Trophoblast cell (in vitro differentiated cells and primary cell): ENCODE results near the gene CEACAM1.
"Not testable (repeated sequence)": the region's sequence is repeated elsewhere in the genome, so short reads cannot be mapped to it uniquely, and the experiment has no call there.

Experiments used
- DNase-seq, 2 donors: peaks; one replicate each; pipeline ENCODE4 v3.0.0-alpha.2; 2016
- H2AFZ ChIP-seq: 2 replicates; pipeline ENCODE4 v1.6.1; 2013; ENCODE audit warnings: low read length, moderate library complexity, mild to moderate bottlenecking; ENCODE audit not compliant: insufficient read depth, poor library complexity
- H2AK5ac ChIP-seq: 2 replicates; pipeline ENCODE4 v1.6.1; 2013; ENCODE audit warnings: mild to moderate bottlenecking, low read length
- H2BK120ac ChIP-seq: 2 replicates; pipeline ENCODE4 v1.6.1; 2013; ENCODE audit warnings: low read length, mild to moderate bottlenecking, moderate library complexity; ENCODE audit not compliant: insufficient read depth, poor library complexity
- H2BK12ac ChIP-seq: 2 replicates; pipeline ENCODE4 v1.6.1; 2013; ENCODE audit warnings: mild to moderate bottlenecking, low read length, moderate library complexity
- H2BK5ac ChIP-seq: 2 replicates; pipeline ENCODE4 v1.6.1; 2013; ENCODE audit warnings: low read length, low read depth, moderate library complexity, mild to moderate bottlenecking; ENCODE audit not compliant: poor library complexity
- H3K14ac ChIP-seq: 2 replicates; pipeline ENCODE4 v1.6.1; 2013; ENCODE audit warnings: mild to moderate bottlenecking, low read length
- H3K18ac ChIP-seq: 2 replicates; pipeline ENCODE4 v1.6.1; 2013; ENCODE audit warnings: mild to moderate bottlenecking, low read length
- H3K23ac ChIP-seq: 2 replicates; pipeline ENCODE4 v1.6.1; 2013; ENCODE audit warnings: low read length
- H3K27ac ChIP-seq: 2 replicates; pipeline ENCODE4 v1.5.1; 2013; ENCODE audit warnings: low read depth, mild to moderate bottlenecking, inconsistent platforms, low read length, moderate library complexity
- H3K27me3 ChIP-seq: 2 replicates; pipeline ENCODE4 v1.6.1; 2013; ENCODE audit warnings: inconsistent platforms, mild to moderate bottlenecking, low read length, moderate library complexity; ENCODE audit not compliant: insufficient read depth
- H3K36me3 ChIP-seq, 2 experiments: 1 replicate in 1 of 2; 2 replicates in 1 of 2; pipeline ENCODE4 v1.6.1; 2013; ENCODE audit warnings: low read length in 2 of 2, mild to moderate bottlenecking in 2 of 2, moderate library complexity in 1 of 2; ENCODE audit not compliant: insufficient read depth in 2 of 2, control insufficient read depth in 1 of 2
- H3K4ac ChIP-seq: 2 replicates; pipeline ENCODE4 v1.6.1; 2013; ENCODE audit warnings: low read depth, mild to moderate bottlenecking, low read length, moderate library complexity
- H3K4me1 ChIP-seq, 2 experiments: 1 replicate in 1 of 2; 2 replicates in 1 of 2; pipeline ENCODE4 v1.6.1; 2013; ENCODE audit warnings: low read length in 2 of 2, mild to moderate bottlenecking in 2 of 2, moderate library complexity in 1 of 2; ENCODE audit not compliant: insufficient read depth in 2 of 2, control insufficient read depth in 1 of 2
- H3K4me2 ChIP-seq: 2 replicates; pipeline ENCODE4 v1.6.1; 2013; ENCODE audit warnings: inconsistent platforms, mild to moderate bottlenecking, low read length, moderate library complexity
- H3K4me3 ChIP-seq: 2 replicates; pipeline ENCODE4 v1.5.1; 2013; ENCODE audit warnings: mild to moderate bottlenecking, low read depth, low read length, inconsistent platforms
- H3K79me1 ChIP-seq: one replicate; pipeline ENCODE4 v1.6.1; 2013; ENCODE audit warnings: low read length
- H3K79me2 ChIP-seq: 2 replicates; pipeline ENCODE4 v1.6.1; 2013; ENCODE audit warnings: low read length, mild to moderate bottlenecking; ENCODE audit not compliant: control insufficient read depth, insufficient read depth, poor library complexity
- H3K9ac ChIP-seq: 2 replicates; pipeline ENCODE4 v1.6.1; 2013; ENCODE audit warnings: mild to moderate bottlenecking, low read length
- H3K9me3 ChIP-seq: 2 replicates; pipeline ENCODE4 v1.6.1; 2013; ENCODE audit warnings: low read depth, mild to moderate bottlenecking, control low read depth, inconsistent platforms, low read length; ENCODE audit not compliant: insufficient read depth
- H4K12ac ChIP-seq: 2 replicates; pipeline ENCODE4 v1.6.1; 2013; ENCODE audit warnings: low read depth, mild to moderate bottlenecking, low read length, moderate library complexity
- H4K8ac ChIP-seq: 2 replicates; pipeline ENCODE4 v1.6.1; 2013; ENCODE audit warnings: low read depth, mild to moderate bottlenecking, low read length, moderate library complexity
- H4K91ac ChIP-seq: one replicate; pipeline ENCODE4 v1.6.1; 2013; ENCODE audit warnings: low read depth, mild to moderate bottlenecking, low read length, moderate library complexity
- WGBS: extraction: QIAGEN DNeasy Blood & Tissue Kit; methylation state at CpG from one replicate; pipeline ENCODE4 v1.1.7; 2013; ENCODE audit warnings: missing lambda C conversion rate; ENCODE audit not compliant: insufficient read length, insufficient coverage; ENCODE audit errors: extremely low coverage; 5-methylcytosine and 5-hydroxymethylcytosine counted together

Gene CEACAM1

GRCh38 chr19:42553292-42554045 is 25.2 kb upstream of the CEACAM1 start:
- H2AK5ac ChIP-seq: no peak overlapping the region
- H3K18ac ChIP-seq: no peak overlapping the region
- no peaks in the 10 kb centered on the region for H3K27me3 ChIP-seq
- H2AFZ ChIP-seq: no peak overlapping the region
- H3K79me2 ChIP-seq: no peaks in the 10 kb centered on the region
- no peak overlapping the region for H2BK12ac ChIP-seq
- no peak overlapping the region for H4K91ac ChIP-seq
- no peak overlapping the region for H4K12ac ChIP-seq
- no peak overlapping the region for H3K14ac ChIP-seq
- H3K4me2 ChIP-seq: no peak overlapping the region
- no peak overlapping the region for H2BK120ac ChIP-seq
- H3K4me1 ChIP-seq: peaks cover 0 to 2% of the 10 kb centered on the region in 2 experiments
- DNase-seq: no peak
- H3K4ac ChIP-seq: no peak overlapping the region
- no peak overlapping the region for H2BK5ac ChIP-seq
- no peak overlapping the region for H4K8ac ChIP-seq
- WGBS: no CpG with 5 or more reads among the region's 8 CpGs
- peaks cover 6% of the 10 kb centered on the region for H3K9me3 ChIP-seq
- H3K9ac ChIP-seq: no peak overlapping the region
- H3K79me1 ChIP-seq: no peaks in the 10 kb centered on the region
- no peak overlapping the region for H3K23ac ChIP-seq
- no peaks in the 10 kb centered on the region for H3K36me3 ChIP-seq
- H3K4me3 ChIP-seq: no peak overlapping the region
- H3K27ac ChIP-seq: no peak overlapping the region

- Histone ChIP-seq H2BK120ac (no peak overlapping the region), H2AFZ (no peak overlapping the region), H2AK5ac (no peak overlapping the region), H3K9me3 (peaks cover 6% of the 10 kb centered on the region), H2BK12ac (no peak overlapping the region), H3K4me2 (no peak overlapping the region), H3K9ac (no peak overlapping the region), H3K27me3 (no peaks in the 10 kb centered on the region), H3K4ac (no peak overlapping the region), H3K79me2 (no peaks in the 10 kb centered on the region), H4K12ac (no peak overlapping the region), H3K18ac (no peak overlapping the region), H3K27ac (no peak overlapping the region), H3K23ac (no peak overlapping the region), H4K8ac (no peak overlapping the region), H2BK5ac (no peak overlapping the region), H4K91ac (no peak overlapping the region), H3K4me3 (no peak overlapping the region), H3K14ac (no peak overlapping the region), H3K4me1 (peaks cover 0 to 2% of the 10 kb centered on the region in 2 experiments), H3K79me1 (no peaks in the 10 kb centered on the region), H3K36me3 (no peaks in the 10 kb centered on the region)
- DNase-seq: no peak
- WGBS: no CpG with 5 or more reads among the region's 8 CpGs
These were observed 24.1 kb upstream of the CEACAM1 start for GRCh38 chr19:42552086-42553065.

GRCh38 chr19:42550521-42550920 is 22.2 kb upstream of the CEACAM1 start:
- H3K4me3 ChIP-seq, H3K4ac ChIP-seq, H3K18ac ChIP-seq, H3K27me3 ChIP-seq, H3K27ac ChIP-seq, H2BK5ac ChIP-seq, H4K8ac ChIP-seq, H2AK5ac ChIP-seq, H3K14ac ChIP-seq, H3K4me2 ChIP-seq, H4K12ac ChIP-seq, H3K23ac ChIP-seq, H3K36me3 ChIP-seq, H3K9me3 ChIP-seq, H3K4me1 ChIP-seq, H4K91ac ChIP-seq, H3K9ac ChIP-seq, H3K79me1 ChIP-seq, H3K79me2 ChIP-seq, H2AFZ ChIP-seq, H2BK12ac ChIP-seq, H2BK120ac ChIP-seq, DNase-seq: not testable (repeated sequence)
- WGBS: no CpG with 5 or more reads among the region's 6 CpGs

GRCh38 chr19:42549067-42549466 is 20.8 kb upstream of the CEACAM1 start:
- not testable (repeated sequence) for DNase-seq, H4K91ac ChIP-seq
- WGBS: no CpG with 5 or more reads among the region's 1 CpG

More at GRCh38 chr19:42549067-42549466, 20.8 kb upstream of the CEACAM1 start:
- H2BK12ac ChIP-seq, H2AK5ac ChIP-seq, H3K27me3 ChIP-seq, H3K79me2 ChIP-seq, H3K4me1 ChIP-seq, H3K9me3 ChIP-seq, H3K18ac ChIP-seq, H3K4me3 ChIP-seq, H2BK120ac ChIP-seq, H3K4ac ChIP-seq, H3K23ac ChIP-seq, H3K27ac ChIP-seq, H3K79me1 ChIP-seq, H3K9ac ChIP-seq, H3K36me3 ChIP-seq, H2AFZ ChIP-seq, H3K14ac ChIP-seq, H4K8ac ChIP-seq, H4K12ac ChIP-seq, H2BK5ac ChIP-seq, H3K4me2 ChIP-seq: not testable (repeated sequence)
